ENCODE results near the gene UGP2.
"Not testable (repeated sequence)": the region's sequence is repeated elsewhere in the genome, so short reads cannot be mapped to it uniquely, and the experiment has no call there.

UGP2 gene

DNA sequence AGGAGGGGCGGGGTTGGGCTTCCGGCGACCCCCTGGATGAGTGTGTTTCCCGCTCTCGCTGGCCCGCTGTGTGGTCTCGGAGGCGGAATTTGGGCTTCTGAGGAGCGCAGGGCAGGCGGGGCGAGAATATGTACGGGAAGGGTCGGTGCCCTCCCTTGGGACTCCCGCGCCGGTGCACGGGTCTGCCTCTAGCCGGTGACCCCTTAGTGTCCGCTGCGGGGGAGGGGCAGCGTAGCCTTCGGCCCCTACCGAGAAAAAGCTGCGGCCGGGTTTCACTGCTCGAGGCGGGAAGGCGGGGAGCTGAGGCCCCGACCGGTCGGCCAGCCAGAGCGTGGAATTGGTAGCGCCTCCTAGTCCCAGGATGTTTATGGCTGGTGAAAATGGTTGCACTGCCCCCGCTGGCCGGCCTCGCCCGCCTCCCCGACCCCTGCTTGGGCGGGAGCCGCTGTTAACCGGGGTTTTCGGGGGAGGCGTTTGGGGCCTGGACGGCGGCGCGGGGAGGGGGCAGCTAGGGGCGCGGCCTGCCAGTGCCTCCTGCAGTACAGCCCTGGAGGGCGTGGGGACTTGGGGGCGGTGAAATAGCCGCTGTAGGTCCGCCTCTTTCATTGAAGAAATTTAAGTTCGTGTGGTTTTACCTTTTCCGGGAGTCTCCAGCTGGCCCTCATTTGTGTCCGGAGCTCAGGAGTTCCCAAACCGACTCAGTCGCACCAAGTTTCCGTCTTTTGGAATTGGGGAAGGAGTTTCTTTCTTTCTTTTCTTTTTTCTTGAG is at the start of gene UGP2:
UGP2 (plus strand) TSS at position 643 of the 769 bp plus-strand sequence. CDS start 290 bp downstream, outside the sequence.
- peak; percentile 82 to 86 for DNase-seq

DNA sequence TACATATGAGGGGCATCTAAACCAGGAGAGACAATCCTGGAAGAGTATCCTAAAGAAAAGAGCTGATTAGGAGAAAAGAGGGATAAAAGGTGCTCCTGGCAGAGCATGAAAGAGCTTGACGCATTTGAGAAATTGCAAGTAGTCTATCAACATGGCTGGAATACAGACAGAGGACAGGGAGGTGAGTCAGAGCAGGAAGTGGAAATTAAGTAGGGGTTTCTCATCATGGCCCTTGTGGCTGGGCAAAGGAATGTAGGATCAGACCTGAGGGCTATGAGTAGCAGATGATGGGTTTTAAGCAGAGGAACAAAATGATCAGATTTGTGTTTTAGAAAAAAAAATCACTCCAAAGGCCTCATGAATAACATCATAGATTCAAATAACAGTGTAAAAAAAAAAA is 49.2 kb upstream of the UGP2 start:
- DNase-seq: no peak

DNA sequence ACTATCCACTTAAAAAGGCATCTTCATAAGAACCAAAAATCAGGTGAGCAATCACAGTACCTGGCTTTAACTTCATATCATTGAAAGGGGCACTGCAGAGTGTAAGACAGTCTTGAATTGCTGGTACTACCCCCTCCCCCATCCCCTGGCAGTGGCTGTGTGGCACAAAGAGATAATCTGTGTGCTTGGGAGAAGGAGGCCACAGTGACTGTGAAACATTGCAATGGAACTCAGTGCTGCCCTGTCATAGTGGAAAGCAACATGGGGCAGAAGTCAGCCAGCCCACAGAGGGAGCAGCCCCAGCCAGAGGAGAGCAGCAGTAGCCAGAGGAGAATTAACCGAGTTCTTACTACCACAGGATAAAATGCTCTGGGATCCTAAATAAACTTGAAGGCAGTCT is 45.3 kb upstream of the UGP2 start:
- no peak for DNase-seq

DNA sequence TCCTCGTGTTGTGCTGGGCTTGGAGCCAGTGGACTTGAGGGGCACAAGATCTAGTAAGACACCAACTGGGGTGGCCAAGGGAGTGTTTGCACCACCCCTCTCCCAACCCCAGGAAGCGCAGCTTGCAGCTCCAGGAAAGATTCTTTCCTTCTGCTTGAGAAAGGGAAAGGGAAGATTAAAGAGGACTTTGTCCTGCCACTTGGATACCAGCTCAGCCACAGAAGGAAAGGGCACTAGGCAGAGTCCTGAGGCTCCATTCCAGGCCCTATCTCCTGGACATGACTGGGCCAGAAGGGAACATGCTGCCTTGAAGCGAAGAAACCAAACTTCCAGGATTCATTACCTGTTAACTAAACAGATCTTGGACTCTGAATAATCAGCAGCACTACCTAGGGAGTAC is 44.9 kb upstream of the UGP2 start:
- no peak for DNase-seq

DNA sequence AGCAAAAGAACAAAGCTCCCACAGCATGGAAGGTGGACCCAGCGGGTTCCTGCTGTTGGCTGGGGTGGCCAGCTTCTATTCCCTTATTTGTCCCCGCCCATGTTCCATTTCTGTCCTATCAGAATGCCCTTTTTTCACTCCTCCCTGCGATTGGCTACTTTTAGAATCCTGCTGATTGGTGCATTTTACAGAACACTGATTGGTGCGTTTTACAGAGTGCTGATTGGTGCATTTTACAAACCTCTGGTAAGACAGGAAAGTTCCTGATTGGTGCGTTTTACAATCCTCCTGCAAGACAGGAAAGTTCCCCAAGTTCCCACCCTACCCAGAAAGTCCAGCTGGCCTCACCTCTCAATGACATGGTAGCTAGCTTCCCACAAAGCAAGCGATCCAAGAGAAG is 40.2 kb upstream of the UGP2 start:
- DNase-seq: no peak

DNA sequence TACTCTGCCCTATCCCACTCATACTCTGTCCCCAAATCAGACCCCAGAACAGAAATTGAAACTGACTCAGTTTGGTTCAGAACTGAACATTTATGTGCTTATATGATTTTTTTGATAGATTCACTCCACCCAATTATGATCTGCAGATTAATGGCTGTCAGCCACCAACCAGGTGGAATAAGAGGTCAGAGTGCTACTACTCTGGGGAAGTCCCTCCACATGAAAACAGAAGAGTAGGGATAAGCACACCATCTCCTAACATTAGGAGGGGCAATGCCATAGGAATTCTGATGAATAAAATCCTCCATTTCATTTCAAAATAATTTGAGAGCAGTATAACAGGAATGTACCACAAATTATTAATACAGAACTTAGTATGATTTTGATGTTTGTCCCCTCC is 36.3 kb upstream of the UGP2 start:
- no peak for DNase-seq

DNA sequence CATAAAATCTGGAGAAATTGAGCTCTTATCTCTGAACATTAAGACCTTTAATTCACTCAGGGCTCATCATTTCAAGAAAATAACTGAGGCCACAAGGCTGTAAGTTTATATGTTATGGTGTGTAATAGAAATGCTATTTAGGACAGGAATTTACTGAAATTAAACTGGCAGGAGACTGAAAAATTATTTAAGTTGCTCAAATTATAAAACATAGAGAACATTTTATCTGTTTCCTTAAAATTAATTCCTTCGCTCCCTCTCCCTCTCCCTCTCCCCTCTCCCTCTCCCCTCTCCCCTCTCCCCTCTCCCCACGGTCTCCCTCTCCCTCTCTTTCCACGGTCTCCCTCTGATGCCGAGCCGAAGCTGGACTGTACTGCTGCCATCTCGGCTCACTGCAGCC is 33.7 kb upstream of the UGP2 start:
- DNase-seq: not testable (repeated sequence)

DNA sequence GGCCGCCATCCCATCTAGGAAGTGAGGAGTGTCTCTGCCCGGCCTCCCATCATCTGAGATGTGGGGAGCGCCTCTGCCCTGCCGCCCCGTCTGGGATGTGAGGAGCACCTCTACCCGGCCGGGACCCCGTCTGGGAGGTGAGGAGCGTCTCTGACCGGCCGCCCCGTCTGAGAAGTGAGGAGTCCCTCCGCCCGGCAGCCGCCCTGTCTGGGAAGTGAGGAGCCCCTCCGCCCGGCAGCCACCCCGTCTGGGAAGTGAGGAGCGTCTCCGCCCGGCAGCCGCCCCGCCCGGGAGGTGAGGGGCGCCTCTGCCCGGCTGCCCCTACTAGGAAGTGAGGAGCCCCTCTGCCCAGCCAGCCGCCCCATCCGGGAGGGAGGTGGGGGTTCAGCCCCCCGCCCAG is 32.8 kb upstream of the UGP2 start:
- DNase-seq: not testable (repeated sequence)

DNA sequence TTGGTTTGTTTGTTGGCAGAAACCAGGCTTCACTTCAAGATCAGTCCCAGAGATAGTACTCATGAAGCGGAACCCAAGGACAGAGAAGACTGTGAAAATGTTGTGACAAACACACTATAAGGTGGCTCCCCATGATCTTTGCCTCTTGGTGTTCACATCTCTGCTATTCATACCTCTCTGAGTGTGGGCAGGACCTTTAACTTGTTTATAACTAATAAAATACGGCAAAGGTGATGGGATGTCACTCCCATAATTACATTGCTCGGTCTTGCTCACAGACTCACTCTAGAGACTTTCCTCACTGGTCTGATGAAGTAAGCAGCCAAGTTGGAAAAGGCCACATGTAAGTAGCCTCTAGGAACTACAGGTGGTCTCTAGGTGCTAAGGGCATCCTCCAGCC is 30.6 kb upstream of the UGP2 start:
- no peak for DNase-seq

DNA sequence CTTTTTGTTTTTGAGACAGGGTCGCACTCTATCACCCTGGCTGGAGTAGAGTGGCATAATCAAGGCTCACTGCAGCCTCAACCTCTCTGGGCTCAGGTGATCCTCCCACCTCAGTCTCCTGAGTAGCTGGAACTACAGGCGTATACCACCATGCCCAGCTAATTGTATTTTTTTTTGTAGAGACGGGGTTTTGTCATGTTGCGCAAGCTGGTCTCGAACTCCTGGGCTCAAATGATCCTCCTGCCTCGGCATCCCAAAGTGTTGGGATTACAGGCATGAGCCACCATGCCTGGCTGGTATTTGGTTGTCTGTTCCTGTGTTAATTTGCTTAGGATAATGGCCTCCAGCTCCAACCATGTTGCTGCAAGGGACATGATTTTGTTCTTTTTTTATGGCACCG is 29.8 kb upstream of the UGP2 start:
- DNase-seq: not testable (repeated sequence)

DNA sequence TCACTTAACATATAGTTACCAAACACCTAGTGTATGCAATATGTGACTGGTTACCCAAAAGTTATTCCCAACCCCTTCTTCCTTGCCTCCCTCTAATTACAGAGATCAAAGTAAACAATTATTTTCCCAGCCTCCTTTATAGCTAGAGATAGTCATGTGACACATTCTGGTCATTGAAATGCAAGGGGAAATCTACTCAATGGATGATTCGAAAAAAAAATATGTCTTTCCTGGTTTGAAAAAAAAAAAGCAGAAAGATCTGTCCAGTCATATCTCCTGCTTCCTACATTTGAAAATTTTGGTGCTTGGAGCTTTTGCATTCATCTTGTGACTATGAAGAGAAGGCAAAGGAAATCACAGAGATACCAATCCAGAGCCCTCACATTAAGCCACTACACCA is 27.6 kb upstream of the UGP2 start:
- DNase-seq: no peak

DNA sequence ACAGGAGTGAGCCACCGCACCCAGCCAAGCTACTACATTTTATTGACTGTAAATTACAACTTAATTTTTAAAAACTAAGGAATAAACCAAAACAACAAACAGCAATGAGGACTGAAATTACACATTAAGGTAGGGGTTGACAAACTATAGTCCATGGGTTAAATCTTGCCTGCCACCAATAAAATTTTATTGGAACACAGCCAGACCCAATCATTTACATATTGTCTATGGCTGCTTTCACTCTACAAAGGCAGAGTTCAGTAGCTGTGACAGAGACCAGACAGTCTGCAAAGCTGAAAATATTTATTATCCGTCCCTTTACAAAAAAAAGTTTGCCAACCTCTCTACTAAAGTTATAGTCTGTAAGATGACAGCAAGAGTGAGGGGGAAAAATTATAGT is 24.3 kb upstream of the UGP2 start:
- DNase-seq: no peak

DNA sequence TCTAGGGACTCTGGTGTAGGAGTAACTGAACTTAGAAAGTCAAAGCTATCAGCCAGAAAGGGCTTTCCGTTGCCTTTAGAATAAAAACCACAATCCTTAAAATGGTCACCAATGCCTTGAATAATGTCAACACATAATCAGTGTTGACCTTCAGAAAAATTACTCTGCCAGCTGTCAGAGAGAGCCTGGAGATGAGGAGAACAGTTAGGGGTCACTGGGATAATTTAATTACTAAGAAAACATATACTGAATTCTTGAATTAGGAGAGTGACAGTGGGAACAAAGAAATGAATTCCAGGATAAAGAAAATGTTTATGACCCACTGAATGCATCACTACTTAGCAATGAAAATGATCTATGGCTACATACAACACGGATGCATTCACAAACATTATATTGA is 23.4 kb upstream of the UGP2 start:
- no peak for DNase-seq

DNA sequence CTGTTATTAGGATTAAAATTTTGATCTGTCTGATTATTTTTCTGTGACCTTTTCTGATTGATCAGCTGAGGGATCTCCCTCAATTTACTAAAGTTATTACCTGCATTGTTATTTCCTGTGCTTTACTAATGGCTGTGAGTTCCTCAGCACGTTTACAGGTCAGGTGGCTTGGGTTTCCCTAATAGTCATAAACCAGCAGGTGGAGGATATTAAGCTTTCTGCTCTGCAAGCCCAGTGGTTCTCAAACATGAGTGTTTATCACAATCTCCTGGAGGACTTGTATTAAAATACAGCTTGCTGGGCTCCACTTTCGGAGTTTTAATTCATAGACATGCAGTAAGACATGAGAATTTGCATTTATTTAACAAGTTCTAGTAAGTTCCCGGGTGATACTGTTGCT is 22.4 kb upstream of the UGP2 start:
- no peak for DNase-seq

DNA sequence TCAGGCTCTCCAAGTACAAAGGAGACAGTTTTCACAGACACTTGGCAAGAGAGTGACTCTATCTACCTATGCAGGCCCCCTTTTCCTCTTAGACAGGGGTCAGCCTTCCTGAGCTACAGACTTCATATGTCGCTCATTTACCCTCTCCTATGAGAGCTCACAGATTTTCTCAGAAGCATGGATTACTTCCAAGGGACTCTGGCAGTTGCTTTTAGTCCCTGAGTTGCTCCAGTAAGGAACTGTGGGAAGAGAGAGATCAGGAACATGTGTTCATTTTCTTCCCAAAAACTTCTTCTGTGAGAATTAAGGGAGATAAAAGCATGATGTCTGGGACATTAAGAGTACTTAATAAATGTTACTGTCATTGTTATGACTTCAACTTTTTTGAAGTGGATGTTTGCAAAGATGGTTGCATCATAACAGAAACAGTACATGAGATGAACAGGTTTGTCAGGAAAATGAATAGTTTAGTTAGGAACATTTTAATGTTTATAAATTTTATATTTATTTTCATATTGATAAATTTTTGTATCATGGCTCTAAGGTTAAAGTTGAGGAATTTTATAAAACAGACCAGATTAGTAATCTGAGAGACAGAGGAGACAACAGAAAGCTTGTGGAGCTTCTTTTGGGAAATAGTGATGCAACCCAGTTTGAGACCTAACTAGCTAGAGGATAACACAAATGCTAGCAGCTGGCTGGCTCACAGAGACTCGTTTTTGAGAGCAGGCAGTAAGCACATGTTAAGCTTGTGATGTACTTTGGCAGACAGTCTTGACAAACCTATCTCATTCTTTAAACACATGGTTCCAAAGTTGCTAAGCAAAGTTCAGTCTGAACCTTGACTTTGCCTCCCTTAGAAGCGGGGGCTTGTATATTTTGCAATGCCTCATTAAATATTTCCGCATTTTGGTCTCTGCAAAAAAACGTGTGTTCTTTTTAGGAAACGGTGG is 21.7 kb upstream of the UGP2 start:
- DNase-seq: no peak

DNA sequence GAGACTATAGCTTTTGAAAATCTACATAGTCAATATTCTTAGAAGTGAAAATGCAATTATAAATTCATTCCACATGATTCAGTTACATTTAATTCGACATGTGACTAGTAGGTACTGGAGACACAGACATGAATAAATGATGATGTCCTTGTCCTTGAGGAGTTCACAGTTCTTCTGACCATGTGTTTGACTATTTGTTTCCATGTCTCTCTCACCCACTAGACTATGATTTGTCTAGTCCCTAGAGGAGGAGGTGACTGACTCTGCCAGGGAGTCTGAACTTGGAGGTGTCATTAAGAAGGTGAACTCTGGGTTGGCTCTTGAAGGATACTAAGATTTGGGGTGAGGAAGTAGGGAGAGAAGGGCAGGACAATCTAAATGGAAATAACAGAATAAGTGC is 20.7 kb upstream of the UGP2 start:
- no peak for DNase-seq

DNA sequence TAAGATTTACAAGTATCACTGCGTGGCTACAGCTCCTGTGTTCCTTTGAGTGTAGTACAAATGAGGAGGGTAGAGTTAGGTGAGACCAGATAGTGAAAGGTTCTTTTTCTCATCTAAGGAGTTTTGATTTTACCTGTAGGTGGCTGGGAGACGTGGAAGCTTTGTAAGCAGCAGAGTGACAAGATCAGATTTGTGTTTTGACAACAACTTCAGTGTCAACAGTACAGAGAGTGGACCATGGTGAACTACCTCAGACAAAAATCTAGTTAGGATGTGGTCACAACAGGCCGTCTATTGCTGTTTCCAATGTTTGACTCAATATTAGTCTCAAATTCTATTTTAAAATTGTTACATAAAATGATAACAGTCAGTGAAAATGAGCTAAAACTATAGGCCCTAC is 20.3 kb upstream of the UGP2 start:
- DNase-seq: no peak

DNA sequence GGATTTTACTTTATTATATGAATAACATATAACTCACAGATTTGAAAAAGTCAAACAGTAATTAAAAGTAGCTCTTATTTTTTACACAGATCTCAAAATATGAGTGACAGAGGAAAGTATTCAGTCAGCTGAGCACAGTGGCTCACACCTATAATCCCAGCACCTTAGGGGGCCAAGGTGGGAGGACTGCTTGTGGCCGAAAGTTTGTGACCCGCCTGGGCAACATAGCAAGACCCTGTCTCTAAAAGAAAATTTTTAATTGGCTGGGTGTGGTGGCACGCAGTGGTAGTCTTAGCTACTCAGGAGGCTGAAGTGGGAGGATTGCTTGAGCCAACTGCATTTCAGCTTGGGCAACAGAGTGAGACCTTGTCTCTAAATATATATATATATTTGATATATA is 19.2 kb upstream of the UGP2 start:
- no peak for DNase-seq

DNA sequence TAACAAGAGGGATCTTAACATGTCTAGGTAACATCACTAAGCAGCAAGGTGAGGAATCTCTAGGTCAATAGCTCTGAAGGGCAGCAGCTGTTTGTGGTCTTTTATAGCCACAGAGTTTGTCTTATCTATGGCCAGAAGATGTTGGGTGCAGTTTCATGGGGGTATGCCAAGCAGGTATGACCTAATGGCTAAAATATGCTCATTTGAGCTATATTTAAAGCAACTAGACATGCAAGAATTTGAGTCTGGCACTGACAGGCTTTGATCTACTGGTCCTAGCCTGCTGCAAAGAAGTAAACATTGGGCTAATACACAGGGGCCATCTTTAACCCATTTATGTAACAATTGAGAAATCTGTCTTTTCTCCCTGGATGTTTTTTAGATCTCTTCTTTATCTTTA is 13.9 kb upstream of the UGP2 start:
- DNase-seq: no peak

DNA sequence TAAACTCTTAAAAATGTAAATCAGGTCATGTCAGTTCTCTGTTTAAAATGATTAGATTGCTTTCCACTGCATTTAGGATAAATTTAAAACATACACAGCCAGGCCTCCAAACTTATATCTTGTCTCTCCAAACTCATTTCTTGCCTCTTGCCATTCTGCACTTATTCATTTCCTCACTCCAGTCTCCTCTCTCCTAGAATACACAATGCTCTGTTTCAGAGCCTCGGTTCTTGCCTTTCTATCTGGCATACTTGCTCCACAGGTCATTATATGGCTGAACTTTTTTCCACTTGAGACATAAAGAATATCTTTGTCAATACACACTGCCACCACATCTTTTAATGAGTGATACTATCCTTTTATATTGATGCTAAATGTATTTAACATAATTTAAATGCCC is 10.5 kb upstream of the UGP2 start:
- DNase-seq: no peak

DNA sequence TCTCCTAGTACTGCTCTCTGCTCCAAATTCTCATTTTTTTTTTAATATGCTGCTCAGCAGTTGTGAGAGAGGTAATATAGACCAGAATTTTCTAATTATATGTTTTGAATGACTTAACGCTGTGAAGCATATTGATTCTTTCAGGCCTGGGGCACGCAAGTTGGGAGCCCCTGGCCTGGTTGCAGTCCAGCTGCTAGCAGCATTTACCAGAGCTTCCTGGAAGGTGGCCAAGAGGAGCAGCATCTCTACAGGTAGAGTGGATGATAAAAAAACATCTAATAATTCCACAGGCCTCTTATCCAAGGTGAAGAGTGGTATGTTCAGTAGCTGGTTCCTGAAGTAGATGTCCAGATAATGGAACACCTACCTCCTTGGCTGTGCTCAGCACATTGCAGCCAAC is 7.3 kb upstream of the UGP2 start:
- DNase-seq: no peak

DNA sequence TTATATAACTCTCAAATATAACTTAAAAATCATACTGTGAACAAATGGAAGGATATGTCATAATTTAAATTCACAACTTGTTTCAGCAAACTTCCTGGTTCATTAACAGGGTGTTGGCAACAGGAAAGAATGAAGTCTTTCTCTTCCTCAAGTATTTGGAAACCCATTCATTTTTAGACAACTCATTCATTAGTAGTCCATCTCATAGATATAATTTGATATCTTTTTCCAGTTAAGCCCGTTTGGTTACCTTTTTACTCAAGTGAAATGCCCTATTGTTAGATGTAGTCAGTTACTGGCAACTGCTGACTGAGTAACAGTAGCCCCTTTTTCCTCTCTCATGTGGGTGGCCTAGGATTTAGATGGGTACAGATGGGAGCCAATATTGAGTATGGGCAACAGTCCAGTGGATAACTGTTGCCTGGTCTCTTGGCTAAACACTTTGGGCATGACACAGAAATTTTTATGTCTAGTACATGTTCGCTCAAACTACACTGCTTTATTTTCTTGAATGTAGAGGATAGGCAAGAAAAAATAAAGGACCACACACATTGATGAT is 4.6 kb upstream of the UGP2 start:
- no peak for DNase-seq

DNA sequence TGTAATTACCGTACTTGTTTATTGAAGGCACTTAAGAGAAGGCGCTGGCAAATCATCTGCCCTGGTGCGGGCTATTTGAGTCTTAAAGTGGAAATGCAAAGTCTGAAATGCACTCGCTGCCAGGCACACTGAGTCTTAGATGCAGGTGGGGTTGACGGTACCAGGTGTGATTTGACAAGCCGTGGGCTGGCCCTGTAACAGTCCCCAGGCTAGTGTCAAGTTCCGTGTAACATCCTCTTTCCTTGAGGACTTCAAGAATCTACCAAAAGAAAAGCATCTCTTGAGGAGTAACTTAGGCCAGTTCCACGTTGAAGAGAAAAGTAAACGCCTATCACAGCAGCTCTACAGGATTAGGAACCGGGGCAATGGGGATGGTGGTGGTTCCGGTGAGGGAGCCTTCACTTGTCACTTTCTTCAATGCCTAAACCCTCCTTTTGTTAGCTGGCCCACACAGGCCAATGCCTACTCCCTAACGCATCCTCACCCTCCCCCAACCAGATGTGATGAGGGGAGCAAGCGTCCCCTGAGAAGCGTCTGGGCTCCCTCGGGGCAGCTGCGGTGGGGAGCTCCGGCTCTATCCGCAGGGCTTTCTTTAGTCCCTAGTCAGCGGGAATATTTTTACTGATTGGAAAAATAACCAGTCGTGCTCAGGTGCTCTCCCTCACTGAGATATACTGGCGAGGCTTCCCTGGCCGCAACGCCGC is 1.5 kb upstream of the UGP2 start:
- peak; percentile 12 to 31 for DNase-seq
